GM23248 (cell line): ENCODE results near the gene RBBP8NL.

Source experiments
- EZH2 ChIP-seq: fragments of 200-600 bp; sonication (generic); IDR thresholded peaks from 2 replicates; pipeline ENCODE4 v1.6.1; 2018; ENCODE audit warnings: antibody characterized with exemption, mild to moderate bottlenecking; ENCODE audit not compliant: insufficient read depth, poor library complexity, severe bottlenecking
- EZH2phosphoT487 ChIP-seq: fragments of 200-600 bp; sonication (generic); IDR thresholded peaks from 2 replicates; pipeline ENCODE4 v1.6.1; 2018; ENCODE audit warnings: antibody characterized with exemption, moderate library complexity, mild to moderate bottlenecking, low read depth; ENCODE audit not compliant: insufficient read depth

- TF ChIP-seq EZH2phosphoT487 (no peak), EZH2 (no peak)
Observed at GRCh38 chr20:62374331-62375152, 52.8 kb downstream of the RBBP8NL start.
